ENCODE measurements around the gene SNAI3. TPM values are rescaled to one million over a fixed set of nuclear protein-coding genes. Genes with fewer than 3 reads are reported as not detected.

SNAI3 gene
- total RNA-seq = 1 to 10 TPM in 1 of 6 donors, under 1 TPM in 5; 0.19 to 1.9 (median 0.69) TPM
- 1 to 10 TPM in 1 of 2 donors, under 1 TPM in 1; 0.72 to 1.2 TPM for polyA plus RNA-seq

GRCh38 chr16:88686439-88687253 lies at the start of gene SNAI3:
Gene SNAI3 (minus strand): TSS chr16:88686507. CDS start chr16:88686406, 101 bp downstream.
- Histone ChIP-seq H3K27ac (peak within 1 kb of the TSS; percentile 22 to 68 (median 31)), H3K27me3 (no peaks in the 10 kb centered on the region), H3K36me3 (no peaks in the 10 kb centered on the region), H3K4me3 (peak within 1 kb of the TSS; percentile 53 to 78 (median 62)), H3K9me3 (no peaks in the 10 kb centered on the region), H3K4me1 (peaks cover 10 to 25% (median 24%) of the 10 kb centered on the region in 3 donors)
- 7 to 12% methylated on average over 31 to 65 of the region's 65 CpGs for WGBS, 2 donors
- ATAC-seq (peak; percentile 83 to 90 (median 88)), DNase-seq (peak; percentile 87 to 96 (median 91)), FAIRE-seq (no peak)
- intact Hi-C loops (cut with DNase I) = no loop called here
- no peak for TF ChIP-seq CTCF (IDR thresholded peaks at IDR 0.05)

- H3K36me3 ChIP-seq = peaks cover 0 to 8% (median 0%) of the 10 kb centered on the region in 3 donors
- no peaks in the 10 kb centered on the region for H3K9me3 ChIP-seq
- H3K27ac ChIP-seq = no peak overlapping the region
- 79 to 93% methylated on average over 21 of the region's 21 CpGs for WGBS, 2 donors
- TF ChIP-seq CTCF (IDR thresholded peaks at IDR 0.05) = no peak
- FAIRE-seq (no peak), ATAC-seq (no peak), DNase-seq (no peak)
- intact Hi-C loops (cut with DNase I) = loop anchor here in 1 of 3 donors (10.0 kb wide), 1 partner anchor 429 kb away; no protein-coding TSS in a partner anchor
- no peaks in the 10 kb centered on the region for H3K4me1 ChIP-seq
- H3K4me3 ChIP-seq = no peak overlapping the region
- no peaks in the 10 kb centered on the region for H3K27me3 ChIP-seq
Observed at GRCh38 chr16:88736088-88736487, 49.8 kb upstream of the SNAI3 start.

- DNase-seq = no peak
- Histone ChIP-seq H3K27me3 (no peaks in the 10 kb centered on the region), H3K4me3 (no peak overlapping the region), H3K36me3 (peaks cover 0 to 8% (median 0%) of the 10 kb centered on the region in 3 donors), H3K4me1 (no peaks in the 10 kb centered on the region), H3K9me3 (no peaks in the 10 kb centered on the region), H3K27ac (no peak overlapping the region)
- intact Hi-C loops (cut with DNase I) = loop anchor here in 1 of 3 donors (10.0 kb wide), 1 partner anchor 429 kb away; no protein-coding TSS in a partner anchor
- FAIRE-seq = no peak
- no peak for TF ChIP-seq CTCF (IDR thresholded peaks at IDR 0.05)
- WGBS, 2 donors = 63 to 80% methylated on average over 10 of the region's 10 CpGs
- no peak for ATAC-seq
Observed at GRCh38 chr16:88735616-88736015, 49.3 kb upstream of the SNAI3 start.

GRCh38 chr16:88735121-88735520 lies 48.8 kb upstream of the SNAI3 start:
- H3K4me1 ChIP-seq = no peaks in the 10 kb centered on the region
- H3K9me3 ChIP-seq = no peaks in the 10 kb centered on the region
- DNase-seq (no peak), FAIRE-seq (no peak), ATAC-seq (no peak)
- peaks cover 0 to 8% (median 0%) of the 10 kb centered on the region in 3 donors for H3K36me3 ChIP-seq
- TF ChIP-seq CTCF (IDR thresholded peaks at IDR 0.05) = no peak
- no peak overlapping the region for H3K27ac ChIP-seq
- H3K27me3 ChIP-seq = no peaks in the 10 kb centered on the region
- 75 to 92% methylated on average over 15 to 16 of the region's 16 CpGs for WGBS, 2 donors
- intact Hi-C loops (cut with DNase I) = loop anchor here in 1 of 3 donors (10.0 kb wide), 1 partner anchor 430 kb away; no protein-coding TSS in a partner anchor
- no peak overlapping the region for H3K4me3 ChIP-seq
